ENCODE data around the gene GLYATL1B. TPM values are rescaled to one million over a fixed set of nuclear protein-coding genes. Genes with fewer than 3 reads are reported as not detected.
"Not testable (repeated sequence)": the region's sequence is repeated elsewhere in the genome, so short reads cannot be mapped to it uniquely, and the experiment has no call there.

The GLYATL1B gene
- total RNA-seq: not detected
- long read RNA-seq, donor 1: 0 reads
- long read RNA-seq, donor 2: 0 reads

- H3K9me3 ChIP-seq; H3K4me3 ChIP-seq; DNase-seq; H3K36me3 ChIP-seq (ENCODE audit: low read depth); ATAC-seq; intact Hi-C loops (cut with DNase I, micrococcal nuclease); H3K4me1 ChIP-seq (ENCODE audit: low read depth): not testable (repeated sequence)
These were observed at the start of gene GLYATL1B for GRCh38 chr11:59086007-59086406. Gene GLYATL1B, plus strand, starts transcription at chr11:59086307. Its CDS starts 0 bp downstream, at chr11:59086307.

GRCh38 chr11:59036542-59036941 is 49.6 kb upstream of the GLYATL1B start:
- DNase-seq; intact Hi-C loops (cut with DNase I, micrococcal nuclease); H3K4me1 ChIP-seq (ENCODE audit: low read depth); H3K9me3 ChIP-seq; H3K36me3 ChIP-seq (ENCODE audit: low read depth); H3K4me3 ChIP-seq; ATAC-seq: not testable (repeated sequence)

- intact Hi-C loops (cut with DNase I, micrococcal nuclease); H3K9me3 ChIP-seq; H3K4me3 ChIP-seq; H3K4me1 ChIP-seq (ENCODE audit: low read depth); DNase-seq; H3K36me3 ChIP-seq (ENCODE audit: low read depth): not testable (repeated sequence)
- peak; percentile 59 for ATAC-seq
These were observed 48.7 kb upstream of the GLYATL1B start for GRCh38 chr11:59037434-59037833.

- intact Hi-C loops (cut with DNase I, micrococcal nuclease): no loop called here
- H3K4me1 ChIP-seq (ENCODE audit: low read depth): no peaks in the 10 kb centered on the region
- no peaks in the 10 kb centered on the region for H3K9me3 ChIP-seq
- DNase-seq (no peak), ATAC-seq (peak; percentile 58)
- no peak overlapping the region for H3K4me3 ChIP-seq
- no peaks in the 10 kb centered on the region for H3K36me3 ChIP-seq (ENCODE audit: low read depth)
- no peak for TF ChIP-seq CTCF (IDR thresholded peaks at IDR 0.05)
These were observed 45.5 kb upstream of the GLYATL1B start for GRCh38 chr11:59040607-59041006.

GRCh38 chr11:59051383-59051782 is 34.7 kb upstream of the GLYATL1B start:
- DNase-seq; H3K9me3 ChIP-seq; H3K36me3 ChIP-seq (ENCODE audit: low read depth); H3K4me1 ChIP-seq (ENCODE audit: low read depth); ATAC-seq; intact Hi-C loops (cut with DNase I, micrococcal nuclease); H3K4me3 ChIP-seq: not testable (repeated sequence)

- DNase-seq; ATAC-seq; H3K4me1 ChIP-seq (ENCODE audit: low read depth); H3K9me3 ChIP-seq; H3K36me3 ChIP-seq (ENCODE audit: low read depth); intact Hi-C loops (cut with DNase I, micrococcal nuclease); H3K4me3 ChIP-seq: not testable (repeated sequence)
These were observed 33.8 kb upstream of the GLYATL1B start for GRCh38 chr11:59052355-59052754.

- Histone ChIP-seq H3K9me3 (no peaks in the 10 kb centered on the region), H3K36me3 (ENCODE audit: low read depth) (no peaks in the 10 kb centered on the region), H3K4me3 (no peak overlapping the region), H3K4me1 (ENCODE audit: low read depth) (no peaks in the 10 kb centered on the region)
- ATAC-seq: peak; percentile 62
- TF ChIP-seq CTCF (IDR thresholded peaks at IDR 0.05): peak; percentile 53
- DNase-seq: peak; percentile 62 to 83 (median 72)
- intact Hi-C loops (cut with DNase I, micrococcal nuclease): no loop called here
These were observed 32.7 kb upstream of the GLYATL1B start for GRCh38 chr11:59053387-59053786.

- H3K36me3 ChIP-seq (ENCODE audit: low read depth); H3K4me1 ChIP-seq (ENCODE audit: low read depth); intact Hi-C loops (cut with DNase I, micrococcal nuclease); H3K4me3 ChIP-seq; H3K9me3 ChIP-seq: not testable (repeated sequence)
- ATAC-seq (peak; percentile 99), DNase-seq (peak; percentile 78 to 95 (median 88))
- peak; percentile 83 for TF ChIP-seq CTCF (IDR thresholded peaks at IDR 0.05)
These were observed 27.7 kb upstream of the GLYATL1B start for GRCh38 chr11:59058120-59059033.

GRCh38 chr11:59060096-59060495 is 26.0 kb upstream of the GLYATL1B start:
- intact Hi-C loops (cut with DNase I, micrococcal nuclease); ATAC-seq; DNase-seq; H3K4me1 ChIP-seq (ENCODE audit: low read depth); H3K36me3 ChIP-seq (ENCODE audit: low read depth); H3K9me3 ChIP-seq; H3K4me3 ChIP-seq: not testable (repeated sequence)
